Measurements from ENCODE around the gene CTDSP1.

CTDSP1 gene

GRCh38 chr2:218421027-218421426 lies 21.4 kb downstream of the CTDSP1 start:
- no peaks in the 10 kb centered on the region for H3K27me3 ChIP-seq
- H4K20me1 ChIP-seq: no peaks in the 10 kb centered on the region
- no peak for TF ChIP-seq Cebpa-rat (IDR thresholded peaks at IDR 0.05)

DNA sequence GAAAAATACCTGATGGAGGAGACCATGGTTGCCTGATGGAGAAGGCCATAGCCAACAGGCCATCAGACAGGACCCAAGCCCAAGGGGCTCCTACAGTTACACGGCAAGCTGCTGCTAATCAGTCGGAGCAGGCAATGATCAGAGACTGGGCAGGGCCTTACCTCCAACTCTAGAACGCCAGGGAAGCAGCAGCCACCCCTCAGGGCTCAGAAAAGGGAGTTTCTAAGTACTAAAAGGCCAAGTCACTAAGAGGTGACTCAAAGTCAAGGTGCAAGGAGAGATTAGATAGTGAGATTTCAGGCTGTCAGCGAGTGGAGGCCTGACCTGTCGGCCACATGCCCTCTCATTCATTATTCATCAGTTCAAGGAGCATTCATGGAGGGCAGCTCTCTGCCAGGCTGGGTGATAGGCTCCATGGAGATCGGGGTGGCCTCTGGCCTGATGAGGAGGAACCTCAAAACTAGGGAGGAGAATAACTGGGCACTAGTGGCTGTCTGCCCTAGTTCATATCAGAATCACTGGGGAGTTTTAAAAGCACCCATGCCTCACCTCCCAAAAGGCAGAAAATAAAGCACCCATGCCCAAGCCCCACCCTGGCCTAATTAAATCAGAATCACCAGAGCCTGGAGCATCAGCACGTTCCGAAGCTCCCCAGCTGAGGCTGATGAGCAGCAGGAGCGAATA lies 22.9 kb downstream of the CTDSP1 start:
- H3K27me3 ChIP-seq: no peaks in the 10 kb centered on the region
- no peaks in the 10 kb centered on the region; a peak in 1 of 20 replicates for H3K4me1 ChIP-seq
- no peaks in the 10 kb centered on the region for H4K20me1 ChIP-seq
- no peak overlapping the region for H3K4me2 ChIP-seq
- H3K9me3 ChIP-seq (replicated peaks in 1 of 11): no peaks in the 10 kb centered on the region
- no peak overlapping the region for H3K27ac ChIP-seq
- no peaks in the 10 kb centered on the region for H3K36me3 ChIP-seq
- no peak overlapping the region for H3K4me3 ChIP-seq
- TF ChIP-seq Cebpa-rat (IDR thresholded peaks at IDR 0.05): no peak
- H3K9ac ChIP-seq: no peak overlapping the region

More at GRCh38 chr2:218421027-218421426, 21.4 kb downstream of the CTDSP1 start:
- Histone ChIP-seq H3K4me2 (no peak overlapping the region; a peak in 1 of 22 replicates), H3K36me3 (no peaks in the 10 kb centered on the region), H3K9me3 (replicated peaks in 1 of 11) (no peaks in the 10 kb centered on the region), H3K27ac (no peak overlapping the region), H3K4me1 (no peaks in the 10 kb centered on the region; a peak in 1 of 20 replicates), H3K9ac (no peak overlapping the region), H3K4me3 (no peak overlapping the region)

GRCh38 chr2:218423584-218423983 lies 23.9 kb downstream of the CTDSP1 start:
- Histone ChIP-seq H3K9ac (no peak overlapping the region), H3K9me3 (replicated peaks in 1 of 11) (no peaks in the 10 kb centered on the region), H3K4me1 (no peaks in the 10 kb centered on the region; a peak in 1 of 20 replicates), H3K4me3 (no peak overlapping the region), H3K36me3 (no peaks in the 10 kb centered on the region), H4K20me1 (no peaks in the 10 kb centered on the region), H3K27ac (no peak overlapping the region), H3K4me2 (no peak overlapping the region), H3K27me3 (no peaks in the 10 kb centered on the region)
- TF ChIP-seq Cebpa-rat (IDR thresholded peaks at IDR 0.05): no peak

DNA sequence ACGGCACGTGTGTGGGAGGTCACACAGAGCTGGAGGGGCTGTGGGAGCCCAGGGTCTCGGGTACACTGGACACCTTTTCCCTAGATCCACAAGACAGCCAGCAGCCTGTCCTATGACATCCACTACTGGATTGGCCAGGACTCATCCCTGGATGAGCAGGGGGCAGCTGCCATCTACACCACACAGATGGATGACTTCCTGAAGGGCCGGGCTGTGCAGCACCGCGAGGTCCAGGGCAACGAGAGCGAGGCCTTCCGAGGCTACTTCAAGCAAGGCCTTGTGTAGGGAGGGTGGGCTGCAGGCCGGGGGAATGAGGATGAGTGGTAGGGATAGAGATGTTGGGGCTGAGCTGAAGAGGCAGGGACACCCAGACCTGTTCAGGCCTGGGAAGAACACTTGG lies 25.9 kb downstream of the CTDSP1 start:
- H3K4me3 ChIP-seq: no peak overlapping the region
- no peak overlapping the region for H3K9ac ChIP-seq
- no peaks in the 10 kb centered on the region for H3K9me3 ChIP-seq (replicated peaks in 1 of 11)
- no peaks in the 10 kb centered on the region; a peak in 1 of 20 replicates for H3K4me1 ChIP-seq
- no peaks in the 10 kb centered on the region for H4K20me1 ChIP-seq
- no peaks in the 10 kb centered on the region for H3K36me3 ChIP-seq
- TF ChIP-seq Cebpa-rat (IDR thresholded peaks at IDR 0.05): no peak
- H3K27ac ChIP-seq: no peak overlapping the region
- no peak overlapping the region for H3K4me2 ChIP-seq
- no peaks in the 10 kb centered on the region for H3K27me3 ChIP-seq

- TF ChIP-seq Cebpa-rat (IDR thresholded peaks at IDR 0.05): no peak
- no peak overlapping the region for H3K27ac ChIP-seq
- H3K4me3 ChIP-seq: no peak overlapping the region
- no peaks in the 10 kb centered on the region; a peak in 1 of 20 replicates for H3K4me1 ChIP-seq
- H3K4me2 ChIP-seq: no peak overlapping the region
- no peak overlapping the region for H3K9ac ChIP-seq
- no peaks in the 10 kb centered on the region for H3K36me3 ChIP-seq
- H3K27me3 ChIP-seq: no peaks in the 10 kb centered on the region
- H4K20me1 ChIP-seq: no peaks in the 10 kb centered on the region
- H3K9me3 ChIP-seq (replicated peaks in 1 of 11): no peaks in the 10 kb centered on the region
Measured at GRCh38 chr2:218427741-218428140, 28.1 kb downstream of the CTDSP1 start.

DNA sequence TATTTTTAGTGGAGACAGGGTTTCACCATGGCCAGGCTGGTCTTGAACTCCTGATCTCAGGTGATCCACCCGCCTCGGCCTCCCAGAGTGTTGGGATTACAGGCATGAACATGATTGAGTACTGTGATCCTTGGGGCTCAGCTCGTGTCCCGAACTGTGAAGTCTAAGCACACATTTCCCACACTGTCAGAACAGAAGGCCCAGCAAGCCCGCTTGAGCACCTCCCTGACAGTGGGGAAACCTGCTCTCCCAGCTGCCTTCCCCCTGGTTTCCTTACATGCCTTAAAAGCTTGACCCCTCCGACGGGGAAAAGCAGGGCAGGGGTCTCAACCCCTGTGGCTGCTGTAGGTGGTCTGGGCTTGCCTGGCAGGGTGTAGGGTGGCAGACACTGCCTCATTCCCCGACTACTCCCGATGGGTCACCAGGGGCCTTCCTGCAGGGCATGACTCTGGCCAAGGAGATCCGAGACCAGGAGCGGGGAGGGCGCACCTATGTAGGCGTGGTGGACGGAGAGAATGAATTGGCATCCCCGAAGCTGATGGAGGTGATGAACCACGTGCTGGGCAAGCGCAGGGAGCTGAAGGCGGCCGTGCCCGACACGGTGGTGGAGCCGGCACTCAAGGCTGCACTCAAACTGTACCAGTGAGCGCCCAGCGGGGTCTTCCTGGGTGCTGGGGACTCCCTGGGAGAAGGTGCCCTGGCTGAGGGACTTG lies 29.3 kb downstream of the CTDSP1 start:
- Histone ChIP-seq H3K9ac (no peak overlapping the region), H3K4me1 (no peaks in the 10 kb centered on the region; a peak in 1 of 20 replicates), H3K4me2 (no peak overlapping the region), H3K36me3 (no peaks in the 10 kb centered on the region), H3K9me3 (replicated peaks in 1 of 11) (no peaks in the 10 kb centered on the region), H3K27ac (no peak overlapping the region), H3K27me3 (no peaks in the 10 kb centered on the region), H3K4me3 (no peak overlapping the region), H4K20me1 (no peaks in the 10 kb centered on the region)
- no peak for TF ChIP-seq Cebpa-rat (IDR thresholded peaks at IDR 0.05)

DNA sequence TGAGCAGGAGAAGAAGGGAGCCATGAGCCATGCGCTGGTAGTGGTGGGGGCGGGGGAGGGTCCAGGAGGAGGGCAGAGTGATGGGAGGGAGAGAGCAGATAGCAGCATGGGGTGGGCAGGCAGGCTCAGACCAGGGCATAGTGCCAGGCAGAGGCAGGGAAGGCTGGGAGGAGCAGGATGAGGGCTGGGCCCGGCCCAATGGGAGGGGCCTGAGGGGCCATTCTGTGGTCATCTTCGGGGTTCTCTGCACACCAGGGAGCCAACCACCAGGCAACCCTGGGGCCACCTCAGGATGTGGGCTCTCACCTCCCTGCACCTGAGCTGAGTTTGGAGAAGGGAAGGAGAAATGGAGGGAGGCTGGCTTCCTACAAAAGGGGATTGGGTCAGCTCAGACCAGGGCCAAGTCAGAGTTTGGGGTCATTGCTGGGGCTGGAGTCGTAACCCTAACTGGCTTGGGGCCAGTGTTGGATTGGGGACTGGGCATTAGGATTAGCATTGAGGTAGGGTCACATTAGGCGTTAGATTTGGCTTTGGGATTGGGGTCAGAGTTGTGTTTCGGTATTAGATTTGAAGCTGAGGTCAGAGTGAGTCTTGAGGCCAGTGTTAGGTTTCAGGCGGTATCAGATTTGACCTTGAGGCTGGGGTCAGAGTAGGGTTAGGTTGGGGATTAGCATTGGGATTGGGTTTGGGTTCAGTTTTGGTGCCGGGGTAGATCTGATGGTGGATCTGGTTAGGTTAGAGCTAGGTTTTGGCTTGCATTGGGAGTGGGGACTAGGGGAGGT lies 30.4 kb downstream of the CTDSP1 start:
- H3K9ac ChIP-seq: no peak overlapping the region
- H3K27ac ChIP-seq: no peak overlapping the region
- no peaks in the 10 kb centered on the region for H3K9me3 ChIP-seq (replicated peaks in 1 of 11)
- no peak overlapping the region for H3K4me2 ChIP-seq
- no peaks in the 10 kb centered on the region for H3K4me1 ChIP-seq
- no peak overlapping the region for H3K4me3 ChIP-seq
- no peaks in the 10 kb centered on the region for H3K27me3 ChIP-seq
- H3K36me3 ChIP-seq: no peaks in the 10 kb centered on the region
- H4K20me1 ChIP-seq: no peaks in the 10 kb centered on the region
- no peak for TF ChIP-seq Cebpa-rat (IDR thresholded peaks at IDR 0.05)

DNA sequence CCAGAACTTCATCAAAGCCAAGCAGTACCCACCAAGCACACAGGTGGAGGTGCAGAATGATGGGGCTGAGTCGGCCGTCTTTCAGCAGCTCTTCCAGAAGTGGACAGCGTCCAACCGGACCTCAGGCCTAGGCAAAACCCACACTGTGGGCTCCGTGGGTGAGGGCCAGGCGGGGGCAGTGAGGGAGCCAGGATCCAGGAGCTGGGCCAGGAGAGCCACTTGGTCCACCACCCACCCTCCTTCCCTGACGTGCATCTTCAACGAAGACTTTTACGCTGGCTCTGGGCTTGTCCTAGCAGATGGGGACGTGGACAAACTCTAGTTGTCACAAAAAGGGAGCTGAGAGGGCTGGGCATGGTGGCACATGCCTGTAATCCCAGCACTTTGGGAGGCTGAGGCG lies 31.1 kb downstream of the CTDSP1 start:
- no peak overlapping the region for H3K27ac ChIP-seq
- H3K36me3 ChIP-seq: no peaks in the 10 kb centered on the region
- no peaks in the 10 kb centered on the region for H3K9me3 ChIP-seq (replicated peaks in 1 of 11)
- H3K9ac ChIP-seq: no peak overlapping the region
- TF ChIP-seq Cebpa-rat (IDR thresholded peaks at IDR 0.05): no peak
- no peak overlapping the region for H3K4me2 ChIP-seq
- no peaks in the 10 kb centered on the region for H4K20me1 ChIP-seq
- H3K27me3 ChIP-seq: no peaks in the 10 kb centered on the region
- no peaks in the 10 kb centered on the region for H3K4me1 ChIP-seq
- no peak overlapping the region for H3K4me3 ChIP-seq

- no peak overlapping the region for H3K4me3 ChIP-seq
- H3K36me3 ChIP-seq: no peaks in the 10 kb centered on the region
- no peak for TF ChIP-seq Cebpa-rat (IDR thresholded peaks at IDR 0.05)
- H3K4me2 ChIP-seq: no peak overlapping the region
- H3K27ac ChIP-seq: no peak overlapping the region
- no peaks in the 10 kb centered on the region for H3K27me3 ChIP-seq
- H4K20me1 ChIP-seq: no peaks in the 10 kb centered on the region
- H3K4me1 ChIP-seq: no peaks in the 10 kb centered on the region
- H3K9ac ChIP-seq: no peak overlapping the region
- H3K9me3 ChIP-seq (replicated peaks in 1 of 11): no peaks in the 10 kb centered on the region
Measured at GRCh38 chr2:218431878-218432277, 32.2 kb downstream of the CTDSP1 start.

All from BLaER1 treated with 17β-estradiol and CSF1 and Interleukin-3, amounts not matched to agents 10 nM and 100 nM (cell line).